ENCODE data around the gene AIF1. TPM values are rescaled to one million over a fixed set of nuclear protein-coding genes. Genes with fewer than 3 reads are reported as not detected.

Gene AIF1
- total RNA-seq, 1 donor from 2014 or later, result 15.5 TPM

GRCh38 chr6:31614075-31614619 is 887 bp upstream of the AIF1 start:
- peak; percentile 40 for ATAC-seq
- intact Hi-C loops (cut with micrococcal nuclease), result no loop called here
- no peak for DNase-seq

GRCh38 chr6:31615748-31616147 is 714 bp downstream of the AIF1 start:
- intact Hi-C loops (cut with micrococcal nuclease), result no loop called here
- DNase-seq (no peak), ATAC-seq (no peak)

GRCh38 chr6:31617010-31617409 is 2.0 kb downstream of the AIF1 start:
- ATAC-seq, result no peak
- DNase-seq, result no peak
- intact Hi-C loops (cut with micrococcal nuclease), result no loop called here

DNA sequence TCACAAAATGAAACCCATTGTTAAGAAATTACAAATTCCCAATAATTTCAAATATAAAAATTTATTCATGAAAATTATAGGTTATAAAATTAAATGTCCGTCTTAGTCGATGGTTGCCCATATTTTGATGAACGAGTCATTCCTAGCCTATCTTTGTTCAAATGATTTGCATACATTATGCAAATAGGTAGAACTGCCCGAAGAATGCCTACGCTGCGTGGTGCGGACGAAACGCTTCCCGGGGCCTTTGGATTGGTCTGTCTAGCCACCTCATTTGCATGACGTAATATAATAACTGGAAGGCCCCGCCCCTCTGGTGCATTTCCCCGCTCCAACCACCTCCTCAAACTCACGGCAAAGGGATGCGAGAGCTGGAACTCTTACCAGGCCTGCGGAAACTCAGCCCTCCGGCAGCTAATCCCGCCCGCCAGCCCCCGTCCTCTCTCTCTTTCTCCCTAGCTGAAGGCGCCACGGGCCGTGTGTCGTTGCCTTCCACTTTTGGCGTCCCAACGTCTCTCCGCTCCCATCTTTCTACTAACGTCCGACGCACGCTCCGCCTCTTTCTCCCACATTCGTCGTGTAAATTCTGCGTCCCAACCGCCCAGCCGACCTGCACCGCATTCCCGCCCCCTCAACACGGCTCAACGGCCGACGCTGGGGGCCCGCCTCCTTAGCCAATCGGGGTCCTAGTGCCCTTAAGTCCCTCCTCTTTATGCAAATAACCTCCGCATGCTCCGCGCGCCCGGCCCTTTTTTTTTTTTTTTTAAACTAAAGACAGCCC is 5.0 kb downstream of the AIF1 start:
- intact Hi-C loops (cut with micrococcal nuclease), result no loop called here
- peak; percentile 93 for ATAC-seq
- peak; percentile 98 for DNase-seq

- ATAC-seq (peak; percentile 91), DNase-seq (no peak)
- intact Hi-C loops (cut with micrococcal nuclease), result no loop called here
These were observed 5.7 kb downstream of the AIF1 start, which contains the start of gene PRRC2A for GRCh38 chr6:31620586-31621319. Gene PRRC2A (plus strand): TSS chr6:31620715. CDS start chr6:31622790, 2,075 bp downstream.

DNA sequence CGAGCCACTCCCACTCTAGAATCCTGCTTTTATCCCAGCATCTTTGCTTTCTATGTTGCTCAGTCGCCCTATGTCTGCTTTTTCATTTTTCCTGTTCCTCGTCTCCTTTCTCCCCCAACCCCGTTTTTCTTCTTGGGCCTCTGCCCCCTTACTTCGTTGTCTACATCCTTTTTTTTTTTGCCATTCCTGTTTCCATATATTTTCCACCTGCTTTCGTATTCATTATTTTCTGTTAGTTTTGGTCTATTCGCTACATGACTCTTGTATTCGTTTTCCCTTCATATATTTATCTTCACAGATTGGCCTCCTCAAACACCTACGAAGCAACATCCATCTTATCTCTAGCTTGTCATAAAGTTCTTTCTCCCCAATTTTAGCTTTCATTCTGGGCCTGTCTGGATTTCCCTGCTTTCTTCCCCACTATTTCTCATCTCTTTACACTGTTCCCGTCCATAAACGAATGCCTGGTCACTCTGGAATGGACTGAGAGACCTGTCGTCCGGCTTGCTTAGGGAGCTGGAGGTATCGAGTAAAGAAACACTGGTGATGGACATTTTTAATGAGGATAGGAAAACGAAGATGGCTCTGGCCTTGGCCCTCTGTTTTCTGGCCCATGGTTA is 6.4 kb downstream of the AIF1 start:
- ATAC-seq, result no peak

DNA sequence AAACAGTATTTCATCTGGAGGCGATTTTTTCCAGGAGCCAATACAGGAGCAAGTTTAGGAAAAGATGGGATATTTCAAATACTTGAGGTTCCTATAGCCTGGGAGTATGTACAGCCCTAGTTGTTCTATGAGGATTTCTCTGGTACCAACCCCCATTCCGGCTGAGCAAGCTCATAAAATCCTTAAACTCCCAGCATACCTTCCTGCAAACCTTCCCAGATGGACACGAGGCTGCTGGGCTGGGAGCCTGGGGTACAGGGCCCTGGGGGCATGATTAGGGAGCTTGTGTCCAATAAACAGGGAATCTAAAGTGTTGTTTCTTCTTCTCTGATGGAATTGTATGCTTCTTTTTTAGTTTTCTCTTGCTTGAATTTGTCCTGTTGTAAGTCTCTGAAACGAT is 7.0 kb downstream of the AIF1 start:
- no peak for ATAC-seq
- no peak for DNase-seq
- intact Hi-C loops (cut with micrococcal nuclease), result no loop called here

More for the DNA sequence above, 6.4 kb downstream of the AIF1 start:
- DNase-seq, result no peak
- intact Hi-C loops (cut with micrococcal nuclease), result no loop called here

DNA sequence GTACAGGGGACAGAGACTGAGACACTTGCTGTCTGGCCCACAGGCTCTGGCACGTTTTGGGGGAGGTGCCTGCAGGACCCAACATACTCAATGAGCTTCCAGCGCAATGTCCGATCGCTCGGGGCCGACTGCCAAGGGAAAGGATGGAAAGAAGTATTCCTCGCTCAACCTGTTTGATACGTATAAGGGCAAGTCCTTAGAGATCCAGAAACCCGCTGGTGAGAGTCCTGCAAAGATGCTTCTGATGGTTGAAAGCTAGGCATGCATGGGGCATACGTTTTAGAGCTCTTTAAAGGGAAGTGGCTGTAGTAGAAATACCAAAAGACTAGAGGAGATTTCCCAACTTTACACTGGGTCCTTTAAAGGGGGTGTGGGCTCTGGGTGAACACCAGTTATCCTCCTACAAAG is 7.7 kb downstream of the AIF1 start:
- ATAC-seq (no peak), DNase-seq (peak; percentile 48)
- intact Hi-C loops (cut with micrococcal nuclease), result no loop called here

- DNase-seq (no peak), ATAC-seq (no peak)
- intact Hi-C loops (cut with micrococcal nuclease), result no loop called here
These were observed 9.0 kb downstream of the AIF1 start for GRCh38 chr6:31624070-31624469.

DNA sequence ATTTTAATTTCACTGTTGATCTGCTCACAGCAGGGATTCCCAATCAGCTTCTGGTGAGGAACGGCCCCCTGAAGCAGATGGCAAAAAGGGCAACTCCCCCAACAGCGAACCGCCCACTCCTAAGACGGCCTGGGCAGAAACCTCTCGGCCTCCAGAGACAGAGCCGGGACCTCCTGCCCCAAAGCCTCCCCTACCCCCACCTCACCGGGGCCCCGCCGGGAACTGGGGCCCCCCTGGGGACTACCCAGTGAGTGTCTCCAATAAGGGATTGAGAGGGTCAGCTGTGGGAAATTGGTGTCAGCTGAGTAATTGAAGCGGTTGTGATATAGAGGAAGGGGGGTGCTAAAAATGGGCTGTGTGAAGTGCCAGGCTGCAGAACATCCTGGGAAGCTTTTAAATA is 11.9 kb downstream of the AIF1 start:
- DNase-seq, result no peak
- intact Hi-C loops (cut with micrococcal nuclease), result no loop called here
- ATAC-seq, result no peak

DNA sequence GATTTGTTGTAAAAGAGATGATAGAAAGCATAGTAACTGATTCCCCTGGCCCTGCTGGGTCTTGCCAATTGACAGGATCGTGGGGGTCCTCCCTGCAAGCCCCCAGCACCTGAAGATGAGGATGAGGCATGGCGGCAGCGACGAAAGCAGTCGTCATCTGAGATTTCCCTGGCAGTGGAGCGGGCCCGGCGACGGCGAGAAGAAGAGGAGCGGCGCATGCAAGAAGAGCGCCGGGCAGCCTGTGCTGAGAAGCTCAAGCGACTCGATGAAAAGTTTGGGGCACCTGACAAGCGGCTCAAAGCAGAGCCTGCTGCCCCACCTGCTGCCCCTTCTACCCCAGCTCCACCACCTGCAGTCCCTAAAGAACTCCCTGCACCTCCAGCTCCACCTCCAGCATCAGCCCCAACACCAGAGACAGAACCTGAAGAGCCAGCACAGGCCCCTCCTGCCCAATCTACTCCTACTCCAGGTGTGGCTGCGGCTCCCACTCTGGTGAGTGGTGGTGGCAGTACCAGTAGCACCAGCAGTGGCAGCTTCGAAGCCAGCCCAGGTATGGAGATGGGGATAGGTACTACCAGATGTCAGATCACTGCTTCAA is 12.8 kb downstream of the AIF1 start:
- ATAC-seq, result no peak
- intact Hi-C loops (cut with micrococcal nuclease), result no loop called here
- DNase-seq, result no peak

GRCh38 chr6:31629014-31629413 is 14.0 kb downstream of the AIF1 start:
- DNase-seq, result no peak
- no peak for ATAC-seq
- intact Hi-C loops (cut with micrococcal nuclease), result no loop called here

GRCh38 chr6:31630177-31630934 is 15.3 kb downstream of the AIF1 start:
- ATAC-seq, result no peak
- intact Hi-C loops (cut with micrococcal nuclease), result no loop called here

GRCh38 chr6:31631209-31631608 is 16.2 kb downstream of the AIF1 start:
- no peak for DNase-seq
- intact Hi-C loops (cut with micrococcal nuclease), result no loop called here
- ATAC-seq, result peak; percentile 5

More at GRCh38 chr6:31630177-31630934, 15.3 kb downstream of the AIF1 start:
- DNase-seq, result no peak

DNA sequence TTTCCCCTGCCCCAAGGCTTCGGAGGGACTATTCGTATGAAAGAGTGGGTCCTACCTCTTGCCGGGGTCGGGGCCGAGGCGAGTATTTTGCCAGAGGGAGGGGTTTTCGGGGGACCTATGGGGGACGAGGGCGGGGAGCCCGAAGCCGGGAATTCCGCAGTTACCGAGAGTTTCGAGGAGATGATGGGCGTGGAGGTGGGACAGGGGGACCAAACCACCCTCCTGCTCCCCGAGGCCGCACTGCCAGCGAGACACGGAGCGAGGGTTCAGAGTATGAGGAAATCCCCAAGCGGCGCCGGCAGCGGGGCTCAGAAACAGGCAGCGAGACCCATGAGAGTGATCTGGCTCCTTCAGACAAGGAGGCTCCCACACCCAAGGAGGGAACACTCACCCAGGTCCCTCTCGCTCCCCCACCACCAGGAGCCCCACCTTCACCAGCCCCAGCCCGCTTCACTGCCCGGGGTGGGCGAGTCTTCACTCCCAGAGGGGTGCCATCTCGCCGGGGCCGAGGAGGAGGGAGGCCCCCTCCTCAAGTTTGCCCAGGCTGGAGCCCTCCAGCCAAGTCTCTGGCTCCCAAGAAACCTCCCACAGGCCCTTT is 16.7 kb downstream of the AIF1 start:
- intact Hi-C loops (cut with micrococcal nuclease), result no loop called here
- DNase-seq (no peak), ATAC-seq (peak; percentile 20)

DNA sequence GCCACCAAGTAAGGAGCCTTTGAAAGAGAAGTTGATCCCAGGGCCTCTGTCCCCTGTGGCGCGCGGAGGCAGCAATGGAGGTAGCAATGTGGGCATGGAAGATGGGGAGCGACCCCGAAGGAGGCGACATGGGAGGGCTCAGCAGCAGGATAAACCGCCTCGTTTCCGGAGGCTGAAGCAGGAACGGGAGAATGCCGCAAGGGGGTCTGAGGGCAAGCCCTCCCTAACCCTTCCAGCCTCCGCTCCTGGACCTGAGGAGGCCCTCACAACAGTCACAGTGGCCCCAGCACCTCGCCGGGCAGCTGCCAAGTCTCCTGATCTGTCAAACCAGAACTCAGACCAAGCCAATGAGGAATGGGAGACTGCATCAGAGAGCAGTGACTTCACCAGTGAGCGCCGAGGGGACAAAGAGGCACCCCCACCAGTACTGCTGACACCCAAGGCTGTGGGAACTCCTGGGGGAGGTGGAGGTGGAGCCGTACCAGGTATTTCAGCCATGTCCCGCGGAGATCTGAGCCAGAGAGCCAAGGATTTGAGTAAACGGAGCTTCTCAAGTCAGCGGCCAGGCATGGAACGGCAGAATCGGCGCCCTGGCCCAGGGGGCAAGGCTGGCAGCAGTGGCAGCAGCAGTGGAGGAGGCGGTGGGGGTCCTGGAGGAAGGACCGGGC is 17.4 kb downstream of the AIF1 start:
- intact Hi-C loops (cut with micrococcal nuclease), result no loop called here
- peak; percentile 3 for ATAC-seq
- no peak for DNase-seq

GRCh38 chr6:31633447-31633846 is 18.4 kb downstream of the AIF1 start:
- DNase-seq (no peak), ATAC-seq (no peak)
- intact Hi-C loops (cut with micrococcal nuclease), result no loop called here

GRCh38 chr6:31634131-31634530 is 19.1 kb downstream of the AIF1 start:
- ATAC-seq, result no peak
- intact Hi-C loops (cut with micrococcal nuclease), result no loop called here
- no peak for DNase-seq

Data from left ventricle myocardium superior (tissue), 1 donor.